Transverse colon (tissue), 4 donors: ENCODE data around the gene ITPRIPL1. TPM values are rescaled to one million over a fixed set of nuclear protein-coding genes. Genes with fewer than 3 reads are reported as not detected.
"Not testable (repeated sequence)": the region's sequence is repeated elsewhere in the genome, so short reads cannot be mapped to it uniquely, and the experiment has no call there.

ENCODE experiments used
- DNase-seq: peaks from one replicate; pipeline ENCODE4 v3.0.0-alpha.2; 2019
- H3K27ac ChIP-seq, 4 donors: fragments of 200-600 bp; sonication (generic); 2 replicates each; pipeline ENCODE4 v1.5.1; 2016 to 2018; ENCODE audit warnings: inconsistent platforms in 4 of 4
- H3K27me3 ChIP-seq: fragments of 200-600 bp; sonication (generic); 2 replicates; pipeline ENCODE4 v1.5.1; 2017; ENCODE audit warnings: inconsistent platforms
- H3K36me3 ChIP-seq, 4 donors: fragments of 200-600 bp; sonication (generic); 2 replicates each; pipeline ENCODE4 v1.5.1; 2017 to 2019; ENCODE audit warnings: inconsistent platforms in 4 of 4
- H3K4me1 ChIP-seq, 4 donors: fragments of 200-600 bp; sonication (generic); 2 replicates each; pipeline ENCODE4 v1.5.1; 2017 to 2020; ENCODE audit warnings: inconsistent platforms in 4 of 4
- H3K4me3 ChIP-seq, 4 donors: fragments of 200-600 bp; sonication (generic); 1 replicate in 1 of 4; 2 replicates in 3 of 4; pipeline versions ENCODE4 v1.5.1 to v1.6.1; 2017 to 2019; ENCODE audit warnings: inconsistent platforms in 4 of 4
- H3K9me3 ChIP-seq, 2 donors: fragments of 200-600 bp; sonication (generic); 2 replicates each; pipeline ENCODE4 v1.5.1; 2017 to 2019; ENCODE audit warnings: inconsistent platforms in 2 of 2
- EP300 ChIP-seq: sonication (generic); formaldehyde crosslinking; IDR thresholded peaks from one replicate; pipeline ENCODE4 v1.6.1; 2017; ENCODE audit warnings: antibody characterized with exemption, low read depth
- POLR2A ChIP-seq: fragments of 450-650 bp; IDR thresholded peaks from one replicate; pipeline ENCODE4 v1.6.1; 2016; ENCODE audit warnings: antibody characterized with exemption, mild to moderate bottlenecking, moderate library complexity
- POLR2AphosphoS5 ChIP-seq, 3 donors: sonication (generic); formaldehyde crosslinking; IDR thresholded peaks; one replicate each; pipeline ENCODE4 v1.6.1; 2016; ENCODE audit warnings: antibody characterized with exemption in 3 of 3
- WGBS, 2 donors: methylation state at CpG; one replicate each; pipeline ENCODE4 v1.1.5; 2018; ENCODE audit warnings: low coverage in 1 of 2; 5-methylcytosine and 5-hydroxymethylcytosine counted together
- in situ Hi-C, 4 donors: fragments of 200-750 bp; cut with MboI; loops; one replicate each; pipeline versions ENCODE4 v1.15.0 to v1.15.1; 2017; ENCODE audit warnings: low sequenced_read_pairs in 3 of 4, low pct_ligation_motif_present in 1 of 4, low pct_unique_long_range_greater_than_20kb in 1 of 4
- intact Hi-C: fragments of 100-400 bp; cut with DNase I; formaldehyde crosslinking; loops from one replicate; pipeline ENCODE4 v1.15.1; 2023; ENCODE audit warnings: low total_unique reads
- total RNA-seq, 4 donors: library from RNA; depleted of rRNA; stranded (reverse); fragments of >200 nt; gene quantifications; one replicate each; pipeline ENCODE4 v1.1.0, GENCODE V29; 2016
- TF ChIP-seq, protein P1 (sequence below), 5 experiments: fragments of 200-600 bp in 3 of 5; fragments of 450-650 bp in 2 of 5; sonication (generic) in 3 of 5; IDR thresholded peaks; 1 replicate in 2 of 5; 2 replicates in 3 of 5; pipeline ENCODE4 v1.5.1; 2016 to 2017; ENCODE audit warnings: antibody characterized with exemption in 5 of 5, inconsistent platforms in 3 of 5, mild to moderate bottlenecking in 2 of 5, moderate library complexity in 1 of 5

ITPRIPL1 gene
- total RNA-seq, 4 donors from 2014 or later: 0.41 to 2.6 (median 0.95) TPM; not detected in 1

DNA sequence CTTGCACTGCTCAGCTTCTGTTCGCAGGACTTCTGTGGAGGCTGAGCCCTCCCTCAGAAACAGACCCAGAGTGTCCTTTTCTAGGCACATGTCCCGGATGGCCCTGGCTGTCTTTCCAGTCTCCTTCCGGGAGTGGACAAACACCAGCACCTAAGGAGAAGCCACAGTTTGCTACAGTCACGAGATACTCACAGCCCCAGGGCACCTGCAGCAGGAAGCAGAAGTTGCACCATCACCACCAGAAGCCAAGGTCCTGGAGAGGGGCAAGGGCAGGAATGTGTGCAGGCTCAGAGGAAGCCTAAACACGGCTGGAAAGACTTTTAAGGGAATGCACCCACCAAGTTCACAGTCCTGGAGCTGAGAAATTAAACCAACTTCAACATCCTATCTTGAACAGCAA, 33.4 kb upstream of the ITPRIPL1 start:
- H3K9me3 ChIP-seq: no peaks in the 10 kb centered on the region
- no peak overlapping the region for H3K27ac ChIP-seq
- no peak for TF ChIP-seq POLR2AphosphoS5 (IDR thresholded peaks at IDR 0.05)
- TF ChIP-seq POLR2A: no peak
- no peak for TF ChIP-seq EP300
- TF ChIP-seq, protein P1, sequence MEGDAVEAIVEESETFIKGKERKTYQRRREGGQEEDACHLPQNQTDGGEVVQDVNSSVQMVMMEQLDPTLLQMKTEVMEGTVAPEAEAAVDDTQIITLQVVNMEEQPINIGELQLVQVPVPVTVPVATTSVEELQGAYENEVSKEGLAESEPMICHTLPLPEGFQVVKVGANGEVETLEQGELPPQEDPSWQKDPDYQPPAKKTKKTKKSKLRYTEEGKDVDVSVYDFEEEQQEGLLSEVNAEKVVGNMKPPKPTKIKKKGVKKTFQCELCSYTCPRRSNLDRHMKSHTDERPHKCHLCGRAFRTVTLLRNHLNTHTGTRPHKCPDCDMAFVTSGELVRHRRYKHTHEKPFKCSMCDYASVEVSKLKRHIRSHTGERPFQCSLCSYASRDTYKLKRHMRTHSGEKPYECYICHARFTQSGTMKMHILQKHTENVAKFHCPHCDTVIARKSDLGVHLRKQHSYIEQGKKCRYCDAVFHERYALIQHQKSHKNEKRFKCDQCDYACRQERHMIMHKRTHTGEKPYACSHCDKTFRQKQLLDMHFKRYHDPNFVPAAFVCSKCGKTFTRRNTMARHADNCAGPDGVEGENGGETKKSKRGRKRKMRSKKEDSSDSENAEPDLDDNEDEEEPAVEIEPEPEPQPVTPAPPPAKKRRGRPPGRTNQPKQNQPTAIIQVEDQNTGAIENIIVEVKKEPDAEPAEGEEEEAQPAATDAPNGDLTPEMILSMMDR (IDR thresholded peaks at IDR 0.05): no peak
- intact Hi-C loops: no loop called here
- DNase-seq: no peak
- no peaks in the 10 kb centered on the region for H3K4me1 ChIP-seq
- in situ Hi-C loops: no loop called here
- 91 to 100% methylated on average over 1 to 5 of the region's 5 CpGs for WGBS, 2 donors
- peaks cover 0 to 99% (median 46%) of the 10 kb centered on the region in 4 donors for H3K36me3 ChIP-seq
- no peaks in the 10 kb centered on the region for H3K27me3 ChIP-seq
- H3K4me3 ChIP-seq: no peak overlapping the region

DNA sequence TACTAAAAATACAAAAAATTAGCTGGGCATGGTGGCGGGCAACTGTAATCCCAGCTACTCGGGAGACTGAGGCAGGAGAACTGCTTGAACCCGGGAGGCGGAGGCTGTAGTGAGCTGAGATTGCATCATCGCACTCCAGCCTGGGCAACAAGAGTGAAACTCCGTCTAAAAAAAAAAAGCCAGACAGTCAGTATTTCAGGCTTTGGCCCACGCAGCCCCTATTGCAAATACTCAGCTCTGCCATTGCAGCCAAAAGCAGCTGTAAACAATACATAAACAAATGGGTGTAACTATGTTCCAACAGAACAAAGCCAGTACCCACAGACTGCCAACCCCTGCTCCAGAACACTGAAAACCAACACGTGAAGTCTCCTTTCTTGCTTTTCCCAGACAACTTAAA, 30.8 kb upstream of the ITPRIPL1 start:
- DNase-seq, H3K4me3 ChIP-seq, H3K27me3 ChIP-seq, H3K4me1 ChIP-seq, H3K9me3 ChIP-seq, H3K27ac ChIP-seq, intact Hi-C loops, in situ Hi-C loops: not testable (repeated sequence)
- peaks cover 1 to 100% (median 54%) of the 10 kb centered on the region in 4 donors for H3K36me3 ChIP-seq
- WGBS, 2 donors: 92% methylated on average over 8 of the region's 8 CpGs; no CpG with 5 or more reads in 1 of the 2 donors

DNA sequence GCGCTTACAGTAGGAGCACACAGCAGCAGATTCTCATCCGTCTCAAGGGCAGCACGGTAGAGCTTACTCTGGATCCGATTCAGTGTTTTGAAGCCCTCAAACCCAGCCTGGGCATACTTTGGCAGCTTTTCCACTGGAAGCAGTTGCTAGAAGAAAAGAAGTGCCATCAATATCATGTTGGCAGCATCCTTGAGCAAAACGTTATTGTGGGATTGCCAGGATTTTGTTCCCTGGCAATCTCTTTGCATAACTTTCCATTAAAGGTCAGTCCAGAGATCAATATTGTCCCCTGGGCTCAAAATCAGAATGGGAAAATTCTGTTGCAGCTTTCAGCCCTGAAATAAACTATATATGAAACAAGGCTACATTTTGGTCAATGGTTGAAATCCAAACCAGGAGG, 28.2 kb upstream of the ITPRIPL1 start:
- TF ChIP-seq EP300 (no peak), POLR2AphosphoS5 (IDR thresholded peaks at IDR 0.05) (no peak), POLR2A (no peak)
- TF ChIP-seq, protein P1 (IDR thresholded peaks at IDR 0.05): no peak
- Histone ChIP-seq H3K4me1 (no peaks in the 10 kb centered on the region), H3K4me3 (no peak overlapping the region), H3K9me3 (no peaks in the 10 kb centered on the region), H3K27me3 (no peaks in the 10 kb centered on the region), H3K36me3 (peaks cover 1 to 98% (median 52%) of the 10 kb centered on the region in 4 donors), H3K27ac (no peak overlapping the region)
- DNase-seq: no peak
- 87 to 100% methylated on average over 1 to 5 of the region's 5 CpGs for WGBS, 2 donors
- intact Hi-C loops: no loop called here
- in situ Hi-C loops: no loop called here

DNA sequence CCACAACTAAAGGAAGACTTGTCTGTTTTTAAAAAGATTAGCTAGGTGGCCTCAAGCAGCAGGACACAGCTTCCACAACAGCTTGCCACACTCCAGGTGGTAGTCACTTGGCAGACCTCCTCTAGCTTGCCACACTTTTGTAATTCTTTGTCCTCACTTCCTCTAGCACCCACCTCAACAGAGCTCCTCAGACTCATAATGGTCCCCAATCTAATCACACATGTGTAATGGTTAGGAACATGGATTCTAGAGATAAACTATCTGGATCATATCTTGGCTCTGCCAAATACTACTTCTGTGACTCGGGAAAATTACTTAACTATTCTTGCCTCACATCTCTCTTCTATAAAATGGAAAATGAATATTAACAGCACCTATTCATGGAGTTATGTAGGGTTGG, 23.3 kb upstream of the ITPRIPL1 start:
- in situ Hi-C loops: loop anchor here in 1 of 4 donors (25.0 kb wide), 1 partner anchor 210 kb away; the partner anchor contains the start of gene NEURL3
- intact Hi-C loops: no loop called here
- H3K36me3 ChIP-seq: peaks cover 1 to 64% (median 36%) of the 10 kb centered on the region in 4 donors
- H3K9me3 ChIP-seq: no peaks in the 10 kb centered on the region
- no peak overlapping the region for H3K4me3 ChIP-seq
- WGBS, 2 donors: 85 to 100% methylated on average over 1 of the region's 1 CpG
- H3K27ac ChIP-seq: no peak overlapping the region
- peaks cover 6 to 21% (median 17%) of the 10 kb centered on the region in 4 donors for H3K4me1 ChIP-seq
- no peaks in the 10 kb centered on the region for H3K27me3 ChIP-seq
- DNase-seq: no peak
- TF ChIP-seq EP300: no peak
- TF ChIP-seq POLR2A: no peak
- TF ChIP-seq POLR2AphosphoS5 (IDR thresholded peaks at IDR 0.05): no peak
- TF ChIP-seq, protein P1 (IDR thresholded peaks at IDR 0.05): no peak

DNA sequence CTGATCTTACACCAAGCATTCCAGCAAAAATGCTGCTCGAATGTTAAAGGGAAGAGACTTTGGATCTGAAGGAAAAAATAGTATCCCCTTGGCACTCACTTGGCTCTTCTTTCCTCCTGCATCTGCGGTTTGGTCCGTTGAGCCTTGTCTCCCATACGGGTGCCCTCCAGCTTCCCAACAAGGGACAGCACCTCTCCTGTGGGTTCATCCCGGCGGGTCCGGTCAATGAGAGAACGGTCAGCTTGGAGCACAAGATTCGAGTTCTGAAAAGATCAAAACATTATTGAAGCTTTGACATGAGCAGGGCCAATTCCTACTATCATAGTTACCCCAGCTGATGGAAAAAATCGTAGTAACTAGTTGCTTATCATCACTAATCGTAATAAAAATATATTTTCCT, 20.5 kb upstream of the ITPRIPL1 start:
- intact Hi-C loops (no loop called here), in situ Hi-C loops (loop anchor here in 1 of 4 donors (25.0 kb wide), 1 partner anchor 208 kb away; the partner anchor contains the start of gene NEURL3)
- Histone ChIP-seq H3K27ac (peak overlapping the region; percentile 88 to 89 (median 88)), H3K9me3 (no peaks in the 10 kb centered on the region), H3K4me1 (peaks cover 6 to 21% (median 17%) of the 10 kb centered on the region in 4 donors), H3K4me3 (peak overlapping the region; percentile 52 to 86 (median 77)), H3K36me3 (peaks cover 0 to 37% (median 18%) of the 10 kb centered on the region in 4 donors), H3K27me3 (no peaks in the 10 kb centered on the region)
- no peak for DNase-seq
- TF ChIP-seq EP300 (no peak), POLR2AphosphoS5 (IDR thresholded peaks at IDR 0.05) (no peak)
- 38 to 71% methylated on average over 1 to 11 of the region's 11 CpGs for WGBS, 2 donors
